GM23338 (cell line): ENCODE measurements around the gene PDE10A. TPM values are rescaled to one million over a fixed set of nuclear protein-coding genes. Genes with fewer than 3 reads are reported as not detected.

Source experiments
- ATAC-seq: fragments of 200-7000 bp; cut with Tn5 transposase; 3 replicates; pipeline ENCODE4 v1.9.1; 2020
- DNase-seq: peaks from one replicate; pipeline ENCODE4 v3.0.0-alpha.2; 2015; ENCODE audit warnings: low spot score
- H2AFZ ChIP-seq: fragments of 200-600 bp; sonication (generic); 2 replicates; pipeline ENCODE4 v1.8.0; 2016; ENCODE audit warnings: antibody characterized with exemption, mild to moderate bottlenecking, moderate library complexity
- H3F3A ChIP-seq: fragments of 200-600 bp; sonication (generic); replicated peaks from 2 replicates; pipeline ENCODE4 v1.8.0; 2017; ENCODE audit warnings: antibody characterized with exemption, mixed run types, low read depth
- H3K27ac ChIP-seq: fragments of 200-600 bp; sonication (generic); 2 replicates; pipeline ENCODE4 v1.6.1; 2016; ENCODE audit warnings: low read depth
- H3K27me3 ChIP-seq: fragments of 200-600 bp; sonication (generic); 2 replicates; pipeline ENCODE4 v1.8.0; 2016; ENCODE audit warnings: mild to moderate bottlenecking, mixed run types, moderate library complexity; ENCODE audit not compliant: insufficient read depth
- H3K36me3 ChIP-seq: fragments of 200-600 bp; sonication (generic); 2 replicates; pipeline ENCODE4 v1.8.0; 2016; ENCODE audit warnings: mild to moderate bottlenecking; ENCODE audit not compliant: insufficient read depth
- H3K4me1 ChIP-seq: fragments of 200-600 bp; sonication (generic); 2 replicates; pipeline ENCODE4 v1.8.0; 2016; ENCODE audit warnings: mild to moderate bottlenecking, moderate library complexity; ENCODE audit not compliant: insufficient read depth
- H3K4me2 ChIP-seq: fragments of 200-600 bp; sonication (generic); 2 replicates; pipeline ENCODE4 v1.7.1; 2017; ENCODE audit warnings: mixed run types
- H3K4me3 ChIP-seq: fragments of 200-600 bp; sonication (generic); 2 replicates; pipeline ENCODE4 v1.6.1; 2016; ENCODE audit warnings: mixed run types
- H3K79me2 ChIP-seq: fragments of 200-600 bp; sonication (generic); replicated peaks from 2 replicates; pipeline ENCODE4 v1.8.0; 2017; ENCODE audit warnings: mild to moderate bottlenecking; ENCODE audit not compliant: insufficient read depth
- H3K9me2 ChIP-seq: fragments of 200-600 bp; sonication (generic); 2 replicates; pipeline ENCODE4 v1.8.0; 2017; ENCODE audit not compliant: insufficient read depth
- H4K20me1 ChIP-seq: fragments of 200-600 bp; sonication (generic); replicated peaks from 2 replicates; pipeline ENCODE4 v1.8.0; 2017; ENCODE audit warnings: mild to moderate bottlenecking; ENCODE audit not compliant: insufficient read depth
- H3K27ac Mint-ChIP-seq: 2 replicates; pipeline ENCODE4 v1.8.0; 2020; ENCODE audit warnings: inconsistent platforms, mild to moderate bottlenecking, moderate library complexity, mixed read lengths
- H3K27me3 Mint-ChIP-seq: 3 replicates; pipeline ENCODE4 v1.8.0; 2022; ENCODE audit warnings: low read depth, mild to moderate bottlenecking, moderate library complexity, mixed read lengths, inconsistent platforms; ENCODE audit not compliant: insufficient read depth, poor library complexity
- H3K36me3 Mint-ChIP-seq: 3 replicates; pipeline ENCODE4 v1.8.0; 2021; ENCODE audit warnings: low read depth, mild to moderate bottlenecking, inconsistent platforms, moderate library complexity, mixed read lengths
- H3K4me1 Mint-ChIP-seq: 3 replicates; pipeline ENCODE4 v1.8.0; 2020; ENCODE audit warnings: mild to moderate bottlenecking, inconsistent platforms, mixed read lengths
- H3K4me3 Mint-ChIP-seq: 3 replicates; pipeline ENCODE4 v1.8.0; 2021; ENCODE audit warnings: moderate library complexity, mild to moderate bottlenecking, inconsistent platforms, mixed read lengths
- H3K9me3 Mint-ChIP-seq: 3 replicates; pipeline ENCODE4 v1.8.0; 2020; ENCODE audit warnings: moderate library complexity, mild to moderate bottlenecking, inconsistent platforms, mixed read lengths
- CREB1 ChIP-seq: fragments of 250-450 bp; sonication (Bioruptor Pico); IDR thresholded peaks from 2 replicates; pipeline ENCODE4 v1.5.0; 2020; ENCODE audit warnings: low read depth, mild to moderate bottlenecking, moderate library complexity
- EZH2 ChIP-seq: fragments of 200-600 bp; sonication (generic); IDR thresholded peaks from one replicate; pipeline ENCODE4 v1.8.0; 2017; ENCODE audit warnings: antibody characterized with exemption, mild to moderate bottlenecking, low read depth; ENCODE audit not compliant: unreplicated experiment
- EZH2phosphoT487 ChIP-seq: fragments of 200-600 bp; sonication (generic); IDR thresholded peaks from one replicate; pipeline ENCODE4 v1.8.1; 2018; ENCODE audit warnings: antibody characterized with exemption; ENCODE audit not compliant: unreplicated experiment
- JUNB ChIP-seq: IDR thresholded peaks from one replicate; pipeline ENCODE4 v1.6.1; 2016; ENCODE audit warnings: antibody characterized with exemption; ENCODE audit not compliant: unreplicated experiment
- NANOG ChIP-seq: IDR thresholded peaks from 2 replicates; pipeline ENCODE4 v1.6.1; 2016; ENCODE audit warnings: antibody characterized with exemption, borderline replicate concordance
- POLR2AphosphoS5 ChIP-seq: IDR thresholded peaks from 2 replicates; pipeline ENCODE4 v1.6.1; 2016; ENCODE audit warnings: antibody characterized with exemption, low read depth
- STAT1 ChIP-seq: IDR thresholded peaks from one replicate; pipeline ENCODE4 v1.6.1; 2016; ENCODE audit warnings: antibody characterized with exemption; ENCODE audit not compliant: unreplicated experiment
- ZNF114 ChIP-seq: fragments of 250-450 bp; sonication (Bioruptor Pico); IDR thresholded peaks from 2 replicates; pipeline ENCODE4 v1.5.0; 2020; ENCODE audit warnings: mild to moderate bottlenecking, moderate library complexity
- ZNF331 ChIP-seq: fragments of 250-450 bp; sonication (Bioruptor Pico); IDR thresholded peaks from 2 replicates; pipeline ENCODE4 v1.5.0; 2020; ENCODE audit warnings: low read depth, mild to moderate bottlenecking, moderate library complexity
- polyA plus RNA-seq: library from polyadenylated mRNA; unstranded; fragments of >200 nt; fragmentation: Nextera tagmentation; extraction: Ambion mirVana; gene quantifications from 2 replicates; pipeline ENCODE4 v1.2.1, GENCODE V29; 2016
- total RNA-seq: library from RNA; depleted of rRNA; stranded (reverse); fragments of >200 nt; shearing (Covaris generic); gene quantifications from 2 replicates; pipeline ENCODE4 v1.2.3, GENCODE V29; 2014
- TF ChIP-seq, protein P1 (sequence below): IDR thresholded peaks from 2 replicates; pipeline ENCODE4 v1.6.1; 2016; ENCODE audit warnings: antibody characterized with exemption
- TF ChIP-seq, protein P2 (sequence below): fragments of 250-450 bp; sonication (Bioruptor Pico); IDR thresholded peaks from 2 replicates; pipeline ENCODE4 v1.5.0; 2020; ENCODE audit warnings: mild to moderate bottlenecking, moderate library complexity
- TF ChIP-seq, protein P3 (sequence below), 2 experiments: fragments of 200-600 bp in 1 of 2; sonication (generic) in 1 of 2; conservative IDR thresholded peaks; 2 replicates each; pipeline versions ENCODE4 v1.5.1 to v1.6.1; 2016 to 2017; ENCODE audit warnings: antibody characterized with exemption in 2 of 2, low read depth in 2 of 2, mild to moderate bottlenecking in 2 of 2, moderate library complexity in 1 of 2
- TF ChIP-seq, protein P4 (sequence below): IDR thresholded peaks from one replicate; pipeline ENCODE4 v1.6.1; 2018; ENCODE audit warnings: antibody characterized with exemption; ENCODE audit not compliant: unreplicated experiment

The PDE10A gene
- total and polyA plus RNA-seq, 2 experiments from 2014 or later: 0.50 to 3.9 TPM

DNA sequence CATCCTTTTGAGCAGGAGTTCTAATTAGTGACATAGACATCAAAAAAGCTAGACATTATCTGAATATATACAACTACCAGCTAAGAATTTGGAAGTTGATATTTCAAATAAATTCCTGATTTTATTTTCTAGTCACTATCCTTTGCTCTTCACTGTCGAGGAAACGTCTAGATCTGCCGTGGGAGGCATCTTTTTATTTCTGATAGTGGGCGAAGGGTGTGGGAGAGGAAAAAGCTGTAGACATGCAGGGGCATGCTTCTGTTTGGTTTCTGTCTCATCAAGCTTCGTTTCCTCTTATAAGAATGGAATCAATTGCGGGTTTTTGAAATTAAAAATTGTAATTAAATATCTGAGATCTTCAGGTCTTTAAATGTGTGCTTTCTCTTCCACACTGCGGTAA lies 337.4 kb downstream of the PDE10A start:
- H3K36me3 Mint-ChIP-seq: peaks cover 8% of the 10 kb centered on the region; the same call in 2 of the 3 replicates
- Histone ChIP-seq H3K4me1 (no peaks in the 10 kb centered on the region), H4K20me1 (no peaks in the 10 kb centered on the region), H2AFZ (no peak overlapping the region), H3K79me2 (no peaks in the 10 kb centered on the region), H3K27ac (no peak overlapping the region), H3K36me3 (0 out of 2 replicates have a peak, but pooled peaks cover 4% of the 10 kb centered on the region), H3K4me2 (no peak overlapping the region), H3K9me2 (no peaks in the 10 kb centered on the region), H3F3A (no peaks in the 10 kb centered on the region), H3K27me3 (no peaks in the 10 kb centered on the region), H3K4me3 (no peak overlapping the region)
- H3K4me1 Mint-ChIP-seq: no peaks in the 10 kb centered on the region
- DNase-seq (no peak), ATAC-seq (no peak)
- TF ChIP-seq EZH2: no peak
- no peak for TF ChIP-seq NANOG
- no peak for TF ChIP-seq ZNF114 (CRISPR knock-in tag)
- TF ChIP-seq, protein P1, sequence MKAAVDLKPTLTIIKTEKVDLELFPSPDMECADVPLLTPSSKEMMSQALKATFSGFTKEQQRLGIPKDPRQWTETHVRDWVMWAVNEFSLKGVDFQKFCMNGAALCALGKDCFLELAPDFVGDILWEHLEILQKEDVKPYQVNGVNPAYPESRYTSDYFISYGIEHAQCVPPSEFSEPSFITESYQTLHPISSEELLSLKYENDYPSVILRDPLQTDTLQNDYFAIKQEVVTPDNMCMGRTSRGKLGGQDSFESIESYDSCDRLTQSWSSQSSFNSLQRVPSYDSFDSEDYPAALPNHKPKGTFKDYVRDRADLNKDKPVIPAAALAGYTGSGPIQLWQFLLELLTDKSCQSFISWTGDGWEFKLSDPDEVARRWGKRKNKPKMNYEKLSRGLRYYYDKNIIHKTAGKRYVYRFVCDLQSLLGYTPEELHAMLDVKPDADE: no peak
- TF ChIP-seq, protein P2, sequence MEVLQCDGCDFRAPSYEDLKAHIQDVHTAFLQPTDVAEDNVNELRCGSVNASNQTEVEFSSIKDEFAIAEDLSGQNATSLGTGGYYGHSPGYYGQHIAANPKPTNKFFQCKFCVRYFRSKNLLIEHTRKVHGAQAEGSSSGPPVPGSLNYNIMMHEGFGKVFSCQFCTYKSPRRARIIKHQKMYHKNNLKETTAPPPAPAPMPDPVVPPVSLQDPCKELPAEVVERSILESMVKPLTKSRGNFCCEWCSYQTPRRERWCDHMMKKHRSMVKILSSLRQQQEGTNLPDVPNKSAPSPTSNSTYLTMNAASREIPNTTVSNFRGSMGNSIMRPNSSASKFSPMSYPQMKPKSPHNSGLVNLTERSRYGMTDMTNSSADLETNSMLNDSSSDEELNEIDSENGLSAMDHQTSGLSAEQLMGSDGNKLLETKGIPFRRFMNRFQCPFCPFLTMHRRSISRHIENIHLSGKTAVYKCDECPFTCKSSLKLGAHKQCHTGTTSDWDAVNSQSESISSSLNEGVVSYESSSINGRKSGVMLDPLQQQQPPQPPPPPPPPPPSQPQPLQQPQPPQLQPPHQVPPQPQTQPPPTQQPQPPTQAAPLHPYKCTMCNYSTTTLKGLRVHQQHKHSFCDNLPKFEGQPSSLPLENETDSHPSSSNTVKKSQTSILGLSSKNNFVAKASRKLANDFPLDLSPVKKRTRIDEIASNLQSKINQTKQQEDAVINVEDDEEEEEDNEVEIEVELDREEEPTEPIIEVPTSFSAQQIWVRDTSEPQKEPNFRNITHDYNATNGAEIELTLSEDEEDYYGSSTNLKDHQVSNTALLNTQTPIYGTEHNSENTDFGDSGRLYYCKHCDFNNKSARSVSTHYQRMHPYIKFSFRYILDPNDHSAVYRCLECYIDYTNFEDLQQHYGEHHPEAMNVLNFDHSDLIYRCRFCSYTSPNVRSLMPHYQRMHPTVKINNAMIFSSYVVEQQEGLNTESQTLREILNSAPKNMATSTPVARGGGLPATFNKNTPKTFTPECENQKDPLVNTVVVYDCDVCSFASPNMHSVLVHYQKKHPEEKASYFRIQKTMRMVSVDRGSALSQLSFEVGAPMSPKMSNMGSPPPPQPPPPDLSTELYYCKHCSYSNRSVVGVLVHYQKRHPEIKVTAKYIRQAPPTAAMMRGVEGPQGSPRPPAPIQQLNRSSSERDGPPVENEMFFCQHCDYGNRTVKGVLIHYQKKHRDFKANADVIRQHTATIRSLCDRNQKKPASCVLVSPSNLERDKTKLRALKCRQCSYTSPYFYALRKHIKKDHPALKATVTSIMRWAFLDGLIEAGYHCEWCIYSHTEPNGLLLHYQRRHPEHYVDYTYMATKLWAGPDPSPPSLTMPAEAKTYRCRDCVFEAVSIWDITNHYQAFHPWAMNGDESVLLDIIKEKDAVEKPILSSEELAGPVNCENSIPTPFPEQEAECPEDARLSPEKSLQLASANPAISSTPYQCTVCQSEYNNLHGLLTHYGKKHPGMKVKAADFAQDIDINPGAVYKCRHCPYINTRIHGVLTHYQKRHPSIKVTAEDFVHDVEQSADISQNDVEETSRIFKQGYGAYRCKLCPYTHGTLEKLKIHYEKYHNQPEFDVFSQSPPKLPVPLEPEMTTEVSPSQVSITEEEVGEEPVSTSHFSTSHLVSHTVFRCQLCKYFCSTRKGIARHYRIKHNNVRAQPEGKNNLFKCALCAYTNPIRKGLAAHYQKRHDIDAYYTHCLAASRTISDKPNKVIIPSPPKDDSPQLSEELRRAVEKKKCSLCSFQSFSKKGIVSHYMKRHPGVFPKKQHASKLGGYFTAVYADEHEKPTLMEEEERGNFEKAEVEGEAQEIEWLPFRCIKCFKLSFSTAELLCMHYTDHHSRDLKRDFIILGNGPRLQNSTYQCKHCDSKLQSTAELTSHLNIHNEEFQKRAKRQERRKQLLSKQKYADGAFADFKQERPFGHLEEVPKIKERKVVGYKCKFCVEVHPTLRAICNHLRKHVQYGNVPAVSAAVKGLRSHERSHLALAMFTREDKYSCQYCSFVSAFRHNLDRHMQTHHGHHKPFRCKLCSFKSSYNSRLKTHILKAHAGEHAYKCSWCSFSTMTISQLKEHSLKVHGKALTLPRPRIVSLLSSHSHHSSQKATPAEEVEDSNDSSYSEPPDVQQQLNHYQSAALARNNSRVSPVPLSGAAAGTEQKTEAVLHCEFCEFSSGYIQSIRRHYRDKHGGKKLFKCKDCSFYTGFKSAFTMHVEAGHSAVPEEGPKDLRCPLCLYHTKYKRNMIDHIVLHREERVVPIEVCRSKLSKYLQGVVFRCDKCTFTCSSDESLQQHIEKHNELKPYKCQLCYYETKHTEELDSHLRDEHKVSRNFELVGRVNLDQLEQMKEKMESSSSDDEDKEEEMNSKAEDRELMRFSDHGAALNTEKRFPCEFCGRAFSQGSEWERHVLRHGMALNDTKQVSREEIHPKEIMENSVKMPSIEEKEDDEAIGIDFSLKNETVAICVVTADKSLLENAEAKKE: no peak
- no peak for TF ChIP-seq CREB1
- no peak for TF ChIP-seq EZH2phosphoT487
- TF ChIP-seq STAT1: no peak
- TF ChIP-seq, protein P3, sequence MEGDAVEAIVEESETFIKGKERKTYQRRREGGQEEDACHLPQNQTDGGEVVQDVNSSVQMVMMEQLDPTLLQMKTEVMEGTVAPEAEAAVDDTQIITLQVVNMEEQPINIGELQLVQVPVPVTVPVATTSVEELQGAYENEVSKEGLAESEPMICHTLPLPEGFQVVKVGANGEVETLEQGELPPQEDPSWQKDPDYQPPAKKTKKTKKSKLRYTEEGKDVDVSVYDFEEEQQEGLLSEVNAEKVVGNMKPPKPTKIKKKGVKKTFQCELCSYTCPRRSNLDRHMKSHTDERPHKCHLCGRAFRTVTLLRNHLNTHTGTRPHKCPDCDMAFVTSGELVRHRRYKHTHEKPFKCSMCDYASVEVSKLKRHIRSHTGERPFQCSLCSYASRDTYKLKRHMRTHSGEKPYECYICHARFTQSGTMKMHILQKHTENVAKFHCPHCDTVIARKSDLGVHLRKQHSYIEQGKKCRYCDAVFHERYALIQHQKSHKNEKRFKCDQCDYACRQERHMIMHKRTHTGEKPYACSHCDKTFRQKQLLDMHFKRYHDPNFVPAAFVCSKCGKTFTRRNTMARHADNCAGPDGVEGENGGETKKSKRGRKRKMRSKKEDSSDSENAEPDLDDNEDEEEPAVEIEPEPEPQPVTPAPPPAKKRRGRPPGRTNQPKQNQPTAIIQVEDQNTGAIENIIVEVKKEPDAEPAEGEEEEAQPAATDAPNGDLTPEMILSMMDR (conservative IDR thresholded peaks at IDR 0.05; ENCODE audit: low read depth in 2 of 2): no peak
- TF ChIP-seq ZNF331 (CRISPR knock-in tag): no peak
- no peak for TF ChIP-seq JUNB
- TF ChIP-seq, protein P4, sequence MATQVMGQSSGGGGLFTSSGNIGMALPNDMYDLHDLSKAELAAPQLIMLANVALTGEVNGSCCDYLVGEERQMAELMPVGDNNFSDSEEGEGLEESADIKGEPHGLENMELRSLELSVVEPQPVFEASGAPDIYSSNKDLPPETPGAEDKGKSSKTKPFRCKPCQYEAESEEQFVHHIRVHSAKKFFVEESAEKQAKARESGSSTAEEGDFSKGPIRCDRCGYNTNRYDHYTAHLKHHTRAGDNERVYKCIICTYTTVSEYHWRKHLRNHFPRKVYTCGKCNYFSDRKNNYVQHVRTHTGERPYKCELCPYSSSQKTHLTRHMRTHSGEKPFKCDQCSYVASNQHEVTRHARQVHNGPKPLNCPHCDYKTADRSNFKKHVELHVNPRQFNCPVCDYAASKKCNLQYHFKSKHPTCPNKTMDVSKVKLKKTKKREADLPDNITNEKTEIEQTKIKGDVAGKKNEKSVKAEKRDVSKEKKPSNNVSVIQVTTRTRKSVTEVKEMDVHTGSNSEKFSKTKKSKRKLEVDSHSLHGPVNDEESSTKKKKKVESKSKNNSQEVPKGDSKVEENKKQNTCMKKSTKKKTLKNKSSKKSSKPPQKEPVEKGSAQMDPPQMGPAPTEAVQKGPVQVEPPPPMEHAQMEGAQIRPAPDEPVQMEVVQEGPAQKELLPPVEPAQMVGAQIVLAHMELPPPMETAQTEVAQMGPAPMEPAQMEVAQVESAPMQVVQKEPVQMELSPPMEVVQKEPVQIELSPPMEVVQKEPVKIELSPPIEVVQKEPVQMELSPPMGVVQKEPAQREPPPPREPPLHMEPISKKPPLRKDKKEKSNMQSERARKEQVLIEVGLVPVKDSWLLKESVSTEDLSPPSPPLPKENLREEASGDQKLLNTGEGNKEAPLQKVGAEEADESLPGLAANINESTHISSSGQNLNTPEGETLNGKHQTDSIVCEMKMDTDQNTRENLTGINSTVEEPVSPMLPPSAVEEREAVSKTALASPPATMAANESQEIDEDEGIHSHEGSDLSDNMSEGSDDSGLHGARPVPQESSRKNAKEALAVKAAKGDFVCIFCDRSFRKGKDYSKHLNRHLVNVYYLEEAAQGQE: no peak
- TF ChIP-seq POLR2AphosphoS5: no peak
- no peak overlapping the region for H3K4me3 Mint-ChIP-seq
- no peak overlapping the region; the same call in 1 of the 2 replicates for H3K27ac Mint-ChIP-seq
- no peaks in the 10 kb centered on the region for H3K27me3 Mint-ChIP-seq
- peaks cover 22% of the 10 kb centered on the region for H3K9me3 Mint-ChIP-seq
